GM12874 (cell line): ENCODE data around the gene NEK9.

ENCODE experiments used
- CTCF ChIP-seq: IDR thresholded peaks from 2 replicates; pipeline ENCODE4 v1.5.1; 2011; ENCODE audit warnings: low read depth, mild to moderate bottlenecking, control low read depth, low read length, moderate library complexity; ENCODE audit not compliant: insufficient read depth

Gene NEK9

GRCh38 chr14:75088566-75089373, 38.1 kb downstream of the NEK9 start:
- TF ChIP-seq CTCF = peak; percentile 51

- TF ChIP-seq CTCF = no peak
Observed at GRCh38 chr14:75088153-75088552, 38.7 kb downstream of the NEK9 start.

GRCh38 chr14:75084513-75084912, 42.3 kb downstream of the NEK9 start:
- no peak for TF ChIP-seq CTCF

- TF ChIP-seq CTCF = no peak
Observed at GRCh38 chr14:75083271-75083670, 43.6 kb downstream of the NEK9 start.

- no peak for TF ChIP-seq CTCF
Observed at GRCh38 chr14:75081660-75082229, 45.1 kb downstream of the NEK9 start.

- TF ChIP-seq CTCF = no peak
Observed at GRCh38 chr14:75079521-75079920, 47.3 kb downstream of the NEK9 start.

- no peak for TF ChIP-seq CTCF
Observed at GRCh38 chr14:75077794-75078193, 49.1 kb downstream of the NEK9 start.
